ENCODE measurements around the gene TNFRSF21.
"Not testable (repeated sequence)": the region's sequence is repeated elsewhere in the genome, so short reads cannot be mapped to it uniquely, and the experiment has no call there.

The TNFRSF21 gene

DNA sequence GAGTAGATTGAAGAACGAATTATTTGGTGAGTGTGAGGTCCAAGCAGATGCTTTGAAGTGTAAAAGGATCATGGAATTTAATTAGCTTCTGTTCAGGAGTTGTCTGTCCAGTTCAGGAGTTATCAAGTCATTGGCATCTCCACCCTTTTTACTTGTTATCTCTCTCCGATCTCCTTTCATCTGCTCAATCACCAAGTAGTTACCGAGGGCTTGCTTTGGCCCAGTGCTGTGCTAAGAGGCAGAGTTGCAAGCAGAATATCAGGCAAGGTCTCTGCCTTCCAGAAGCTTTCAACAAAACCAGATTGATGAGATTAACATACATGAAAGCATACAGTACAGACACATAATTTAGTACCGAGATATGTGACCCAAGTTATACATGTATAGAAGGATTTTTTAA, 10.2 kb upstream of the TNFRSF21 start:
- DNase-seq = no peak

GRCh38 chr6:47319382-47319781, 9.7 kb upstream of the TNFRSF21 start:
- DNase-seq = no peak

GRCh38 chr6:47318236-47318989, 8.7 kb upstream of the TNFRSF21 start:
- no peak for DNase-seq

GRCh38 chr6:47315181-47315580, 5.5 kb upstream of the TNFRSF21 start:
- not testable (repeated sequence) for DNase-seq

DNA sequence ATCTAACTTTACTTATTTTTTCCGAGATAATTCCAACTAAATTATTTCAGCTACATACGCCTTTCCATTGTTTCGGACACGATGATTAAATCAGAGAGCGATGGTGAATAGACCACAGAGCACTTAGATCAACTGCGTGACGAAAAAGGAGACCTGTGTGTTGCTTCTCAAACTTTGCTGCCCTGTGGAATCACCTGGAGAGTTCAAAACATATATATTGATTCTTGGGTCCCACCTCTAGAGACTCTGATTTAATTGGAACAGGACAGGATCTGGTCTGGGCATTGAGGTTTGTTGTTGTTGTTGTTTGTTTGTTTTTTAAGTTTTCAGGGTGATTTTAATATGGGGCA, 401 bp upstream of the TNFRSF21 start:
- DNase-seq = no peak

GRCh38 chr6:47308552-47309290, 984 bp downstream of the TNFRSF21 start:
- DNase-seq = peak; percentile 32

DNA sequence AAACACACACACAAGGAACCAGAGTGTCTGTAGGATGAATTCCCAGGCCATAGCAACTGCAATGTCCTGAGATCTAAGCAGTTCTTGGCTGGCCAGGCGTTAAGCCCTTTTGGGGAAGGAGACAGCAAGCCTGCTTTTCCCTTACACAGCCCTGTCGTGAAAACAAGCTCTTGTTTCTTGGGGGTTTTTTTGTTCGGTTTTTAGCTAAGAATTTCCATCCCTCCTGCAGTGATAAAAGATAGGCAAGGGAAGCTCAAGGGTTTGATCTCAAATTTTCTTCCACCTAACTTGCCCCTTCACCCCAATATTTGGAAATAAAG, 1.5 kb downstream of the TNFRSF21 start:
- no peak for DNase-seq

DNA sequence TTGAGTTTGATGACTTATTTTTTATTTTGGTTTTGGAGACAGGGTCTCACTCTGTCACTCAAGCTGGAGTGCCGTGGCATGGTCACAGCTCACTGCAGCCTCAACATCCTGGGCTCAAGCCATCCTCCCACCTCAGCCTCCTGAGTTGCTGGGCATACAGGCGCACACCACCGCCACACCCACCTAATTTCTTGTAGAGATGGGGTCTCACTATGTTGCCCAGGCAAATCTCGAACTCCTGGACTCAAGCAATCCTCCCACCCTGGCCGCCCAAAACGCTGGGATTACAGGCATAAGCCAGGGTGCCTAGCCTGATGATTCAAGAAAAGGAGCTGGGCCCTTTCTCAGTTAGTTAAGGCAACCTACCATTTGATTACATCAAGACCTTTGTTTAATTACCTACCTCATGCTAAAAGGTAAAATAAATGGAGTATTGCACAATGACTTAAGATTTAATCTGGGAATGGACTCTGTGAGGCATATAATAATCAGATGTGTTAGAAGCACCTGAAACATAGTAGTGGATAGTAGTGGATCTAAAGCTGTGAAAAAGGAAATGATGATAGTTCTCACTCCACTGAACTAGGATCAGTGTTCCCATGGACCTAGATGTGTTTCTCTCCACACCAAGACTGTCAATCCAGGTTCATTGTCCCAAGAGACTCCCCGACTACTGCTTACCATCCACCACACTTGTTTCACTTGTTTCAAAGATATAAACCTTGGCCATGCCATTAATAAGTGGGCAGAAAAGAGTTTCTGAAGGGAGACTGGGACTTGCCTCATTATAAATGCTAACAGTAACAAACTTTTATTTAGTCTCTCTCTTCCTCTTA, 2.1 kb downstream of the TNFRSF21 start:
- no peak for DNase-seq

- DNase-seq = no peak
Observed at GRCh38 chr6:47306887-47307286, 2.8 kb downstream of the TNFRSF21 start.

- no peak for DNase-seq
Observed at GRCh38 chr6:47303861-47304260, 5.8 kb downstream of the TNFRSF21 start.

GRCh38 chr6:47303342-47303741, 6.4 kb downstream of the TNFRSF21 start:
- no peak for DNase-seq

- DNase-seq = no peak
Observed at GRCh38 chr6:47302043-47302442, 7.7 kb downstream of the TNFRSF21 start.

- no peak for DNase-seq
Observed at GRCh38 chr6:47301441-47301840, 8.3 kb downstream of the TNFRSF21 start.

GRCh38 chr6:47300417-47300816, 9.3 kb downstream of the TNFRSF21 start:
- no peak for DNase-seq

GRCh38 chr6:47299965-47300364, 9.7 kb downstream of the TNFRSF21 start:
- DNase-seq = no peak

DNA sequence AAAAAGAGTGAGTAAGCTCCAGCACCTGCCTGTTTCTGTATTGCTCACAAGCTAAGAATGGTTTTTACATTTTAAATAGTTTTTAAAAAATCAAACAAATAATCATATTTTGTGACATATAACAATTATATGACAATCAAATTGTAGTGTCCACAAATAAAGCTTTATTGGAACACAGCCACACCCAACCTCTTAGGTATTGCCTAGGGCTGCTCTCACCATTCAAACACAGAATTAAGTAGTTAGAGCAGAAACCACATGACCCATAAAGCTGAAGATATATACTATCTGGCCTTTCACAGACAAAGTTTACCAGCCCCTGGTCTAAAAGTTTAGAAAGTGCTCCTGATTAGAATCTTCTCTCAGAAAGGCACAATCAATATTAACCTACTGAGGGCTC, 11.2 kb downstream of the TNFRSF21 start:
- DNase-seq = no peak

DNA sequence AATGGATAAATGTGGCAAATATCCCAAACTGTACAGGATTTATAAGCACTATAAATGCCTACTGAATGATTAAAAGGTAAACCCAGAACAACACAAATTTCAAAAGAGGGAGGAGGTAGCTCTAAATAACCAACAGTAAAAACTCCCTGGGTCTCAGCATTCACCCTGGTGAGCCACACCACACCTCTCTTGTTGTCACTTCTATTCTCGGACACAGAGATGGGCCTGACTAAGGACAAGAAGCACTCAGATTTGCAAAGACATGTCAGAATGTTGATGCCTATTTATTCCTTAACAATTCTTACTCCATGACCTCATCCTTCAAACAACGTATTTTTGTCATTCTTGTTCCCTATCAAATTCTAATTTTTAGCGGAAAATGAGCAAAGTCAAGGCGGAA, 14.7 kb downstream of the TNFRSF21 start:
- no peak for DNase-seq

DNA sequence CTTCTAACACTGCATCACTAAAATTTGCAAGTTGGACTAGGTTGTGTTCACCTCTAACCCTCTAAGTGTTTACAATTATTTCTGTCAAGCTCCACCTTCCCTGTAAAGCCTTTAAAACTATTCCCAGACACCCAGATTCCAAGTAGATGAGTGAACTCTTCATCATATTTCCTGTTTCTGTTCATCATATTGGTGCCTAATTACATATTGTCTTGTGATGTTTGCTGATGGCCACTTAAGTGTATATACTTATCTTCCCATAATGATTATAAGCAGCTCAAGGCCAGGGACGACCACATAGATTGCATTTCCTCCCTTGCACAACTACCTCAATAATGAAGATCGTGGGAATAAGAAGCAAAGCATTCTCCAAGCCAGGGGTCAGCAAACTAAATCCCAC, 16.8 kb downstream of the TNFRSF21 start:
- no peak for DNase-seq

GRCh38 chr6:47292027-47292426, 17.7 kb downstream of the TNFRSF21 start:
- DNase-seq = no peak

DNA sequence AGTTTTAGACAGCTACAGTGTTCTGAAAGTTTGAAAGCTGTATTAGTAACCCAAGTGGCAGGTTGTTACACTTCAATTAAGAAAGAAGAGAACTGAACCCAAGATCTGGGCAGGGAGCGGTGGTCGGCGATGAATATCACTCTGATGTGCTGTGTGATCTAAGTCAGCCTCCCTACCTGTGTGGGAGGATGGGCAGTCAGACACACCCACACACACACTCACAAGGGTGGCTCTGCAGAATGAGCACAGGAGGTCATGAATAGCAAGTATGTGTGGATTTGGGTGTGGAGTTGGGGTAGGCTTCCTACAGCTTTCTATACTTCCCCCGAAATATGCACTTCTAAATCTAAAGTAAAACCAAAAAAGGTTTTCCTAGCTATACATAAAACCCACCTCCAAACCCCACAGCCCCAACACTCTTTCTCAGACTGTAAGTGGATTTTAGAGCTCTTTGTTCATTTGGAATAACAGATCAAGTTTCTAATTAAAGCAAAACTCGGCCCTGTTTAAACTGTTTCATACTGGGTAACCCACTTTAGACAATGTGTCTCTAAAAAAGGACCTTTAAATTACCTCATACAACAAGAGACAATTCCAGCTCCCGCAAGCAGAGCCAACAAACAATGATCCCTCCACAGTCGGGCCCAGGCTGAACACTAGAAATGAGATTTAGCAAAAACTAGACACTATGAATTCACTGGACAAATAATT, 19.4 kb downstream of the TNFRSF21 start:
- no peak for DNase-seq

GRCh38 chr6:47288267-47289090, 21.2 kb downstream of the TNFRSF21 start:
- no peak for DNase-seq

DNA sequence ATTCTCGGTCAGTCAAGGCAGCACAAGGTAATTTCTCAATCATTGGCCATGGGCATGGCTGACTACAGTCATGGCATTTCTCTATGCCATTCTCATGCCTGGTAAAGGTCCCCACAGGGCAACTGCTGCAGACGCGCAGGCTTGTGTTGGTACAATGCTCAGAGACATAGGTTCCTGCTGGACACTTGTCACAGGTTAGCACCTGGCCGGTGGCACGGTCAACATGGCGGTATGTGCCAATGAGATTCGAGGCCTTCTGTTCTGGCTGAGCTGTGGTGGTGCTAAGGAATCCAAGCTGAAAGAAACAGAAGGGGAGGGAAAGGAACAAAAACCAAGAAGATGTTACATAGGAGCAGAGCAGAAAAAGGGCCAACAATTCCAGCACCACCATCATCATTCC, 23.4 kb downstream of the TNFRSF21 start:
- DNase-seq = no peak

Measured in stimulated activated CD4-positive, alpha-beta T cell treated with anti-CD3 and anti-CD28 coated beads, Interleukin-15, amount 100 ng/mL, for 24 hours (primary cell).